Psoas muscle (tissue), 8 donors: ENCODE data around the gene CACNA1E. TPM values are rescaled to one million over a fixed set of nuclear protein-coding genes. Genes with fewer than 3 reads are reported as not detected.

Experiments used
- ATAC-seq, 4 donors: fragments of 200-7000 bp; cut with Tn5 transposase; one replicate each; pipeline ENCODE4 v1.9.1; 2020; ENCODE audit warnings: moderate library complexity in 3 of 4, mild to moderate bottlenecking in 2 of 4
- DNase-seq, 2 donors: peaks; one replicate each; pipeline ENCODE4 v3.0.0-alpha.2; 2020
- H3K27ac ChIP-seq: fragments of 200-600 bp; one replicate; pipeline ENCODE4 v1.8.0; 2022
- H3K27me3 ChIP-seq, 3 donors: fragments of 200-600 bp in 1 of 3; one replicate each; pipeline versions ENCODE4 v1.6.1 to v1.8.0; 2013 to 2022; ENCODE audit warnings: low read length in 2 of 3, mild to moderate bottlenecking in 2 of 3, moderate library complexity in 1 of 3; ENCODE audit not compliant: insufficient read depth in 3 of 3
- H3K36me3 ChIP-seq, 2 donors: fragments of 200-600 bp in 1 of 2; one replicate each; pipeline versions ENCODE4 v1.6.1 to v1.8.0; 2013 to 2022; ENCODE audit warnings: low read depth in 1 of 2, mild to moderate bottlenecking in 1 of 2, moderate library complexity in 1 of 2; ENCODE audit not compliant: insufficient read depth in 1 of 2
- H3K4me1 ChIP-seq: fragments of 200-600 bp; one replicate; pipeline ENCODE4 v1.8.0; 2022
- H3K4me3 ChIP-seq: fragments of 200-600 bp; one replicate; pipeline ENCODE4 v1.8.0; 2022; ENCODE audit warnings: mild to moderate bottlenecking
- H3K9me3 ChIP-seq: fragments of 200-600 bp; one replicate; pipeline ENCODE4 v1.8.0; 2022
- CTCF ChIP-seq: fragments of 200-600 bp; IDR thresholded peaks from one replicate; pipeline ENCODE4 v1.8.0; 2022; ENCODE audit warnings: antibody characterized with exemption
- WGBS, 3 donors: extraction: QIAGEN DNeasy Blood & Tissue Kit; methylation state at CpG; one replicate each; pipeline versions ENCODE4 v1.1.6 to v1.1.7; 2013; 5-methylcytosine and 5-hydroxymethylcytosine counted together
- intact Hi-C, 2 donors: fragments of 100-400 bp; cut with DNase I; formaldehyde crosslinking; loops; one replicate each; pipeline versions ENCODE4 v1.11.0 to v1.14.2; 2022
- polyA plus RNA-seq, 3 donors: library from polyadenylated mRNA; stranded (reverse); fragments of 200-250 nt; gene quantifications; one replicate each; pipeline ENCODE4 v1.2.3, GENCODE V29; 2013
- total RNA-seq, 4 donors: library from RNA; stranded (reverse); fragmentation: NEBNext Ultra II Directional in 2 of 4; extraction: Animal tissue kit (Norgen Biotek cat#: 25700) in 2 of 4; gene quantifications; one replicate each; pipeline versions ENCODE4 v1.2.1 to v1.2.4, GENCODE V29; 2021 to 2023
- donor health status: healthy with polysubstance abuse.
- donor health status: DM: no; HTN: no; CAD: no; lungs with moderate emphysema.
- donor health status: Bipolar disorder and iron deficiency.
- donor health status: healthy.
- donor health status: DM: yes; HTN: yes; CAD: no.
- donor health status: DM: no; HTN: no; CAD: no.
- donor health status: DM: no; HTN: no; CAD: no.
- donor health status: DM: yes; HTN: yes; CAD: no.

The CACNA1E gene
- total and polyA plus RNA-seq, 7 donors: 0.03 to 0.06 (median 0.05) TPM; not detected in 3

- Histone ChIP-seq H3K27me3 (no peaks in the 10 kb centered on the region), H3K27ac (no peak overlapping the region), H3K4me1 (no peaks in the 10 kb centered on the region), H3K9me3 (no peaks in the 10 kb centered on the region), H3K36me3 (no peaks in the 10 kb centered on the region), H3K4me3 (no peak overlapping the region)
- no peak for ATAC-seq
- no peak for TF ChIP-seq CTCF
- no peak for DNase-seq
- intact Hi-C loops: no loop called here
These were observed 41.2 kb upstream of the CACNA1E start for GRCh38 chr1:181442181-181442525.

DNA sequence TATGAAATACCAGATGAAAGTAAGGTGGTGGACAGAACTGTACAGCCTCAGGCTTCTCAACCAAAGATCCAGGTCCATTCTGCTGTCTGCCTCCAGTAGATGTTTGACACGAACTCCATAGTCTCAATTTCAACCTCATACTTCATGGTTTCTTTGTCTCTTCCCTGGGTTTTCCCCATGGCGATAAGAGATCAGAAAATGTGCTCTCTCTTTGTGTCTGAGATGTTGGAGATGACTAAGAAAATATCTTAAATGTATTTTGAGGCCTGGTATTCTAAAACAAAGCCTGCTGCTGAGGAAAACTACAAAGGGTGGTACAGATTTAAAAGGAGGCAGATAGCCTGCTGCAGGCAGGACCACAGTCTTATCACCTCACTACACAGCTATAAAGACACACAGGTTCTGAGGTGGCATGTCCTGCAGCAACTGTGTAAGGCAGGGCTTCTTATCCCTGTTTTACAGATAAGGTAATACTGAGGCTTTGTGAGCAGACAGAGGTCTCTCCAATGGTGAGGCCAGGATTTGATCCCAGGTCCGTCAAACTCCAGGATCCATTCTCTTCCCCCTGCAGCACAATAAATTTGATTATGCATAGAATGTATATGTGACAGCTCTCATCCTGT, 40.0 kb upstream of the CACNA1E start:
- H3K27ac ChIP-seq: no peak overlapping the region
- no peaks in the 10 kb centered on the region for H3K9me3 ChIP-seq
- H3K4me1 ChIP-seq: no peaks in the 10 kb centered on the region
- 78 to 83% (median 78%) methylated on average over 3 of the region's 3 CpGs for WGBS, 3 donors
- DNase-seq: no peak
- ATAC-seq: no peak
- no peaks in the 10 kb centered on the region for H3K27me3 ChIP-seq
- no peak for TF ChIP-seq CTCF
- no peaks in the 10 kb centered on the region for H3K36me3 ChIP-seq
- intact Hi-C loops: no loop called here
- H3K4me3 ChIP-seq: no peak overlapping the region

- no peak for TF ChIP-seq CTCF
These were observed 37.9 kb upstream of the CACNA1E start for GRCh38 chr1:181445436-181445835.

GRCh38 chr1:181448461-181448860, 34.9 kb upstream of the CACNA1E start:
- intact Hi-C loops: no loop called here
- Histone ChIP-seq H3K36me3 (no peaks in the 10 kb centered on the region), H3K27me3 (no peaks in the 10 kb centered on the region), H3K27ac (no peak overlapping the region), H3K9me3 (no peaks in the 10 kb centered on the region), H3K4me1 (no peaks in the 10 kb centered on the region), H3K4me3 (no peak overlapping the region)
- ATAC-seq (no peak), DNase-seq (no peak)
- 65 to 78% (median 73%) methylated on average over 3 of the region's 3 CpGs for whole genome bisulfite sequencing, 3 donors
- TF ChIP-seq CTCF: no peak

More at GRCh38 chr1:181445436-181445835, 37.9 kb upstream of the CACNA1E start:
- H3K27me3 ChIP-seq: no peaks in the 10 kb centered on the region
- no peaks in the 10 kb centered on the region for H3K36me3 ChIP-seq
- DNase-seq: no peak
- no peak overlapping the region for H3K27ac ChIP-seq
- intact Hi-C loops: no loop called here
- no peak for ATAC-seq
- H3K4me3 ChIP-seq: no peak overlapping the region
- no peaks in the 10 kb centered on the region for H3K4me1 ChIP-seq
- H3K9me3 ChIP-seq: no peaks in the 10 kb centered on the region

DNA sequence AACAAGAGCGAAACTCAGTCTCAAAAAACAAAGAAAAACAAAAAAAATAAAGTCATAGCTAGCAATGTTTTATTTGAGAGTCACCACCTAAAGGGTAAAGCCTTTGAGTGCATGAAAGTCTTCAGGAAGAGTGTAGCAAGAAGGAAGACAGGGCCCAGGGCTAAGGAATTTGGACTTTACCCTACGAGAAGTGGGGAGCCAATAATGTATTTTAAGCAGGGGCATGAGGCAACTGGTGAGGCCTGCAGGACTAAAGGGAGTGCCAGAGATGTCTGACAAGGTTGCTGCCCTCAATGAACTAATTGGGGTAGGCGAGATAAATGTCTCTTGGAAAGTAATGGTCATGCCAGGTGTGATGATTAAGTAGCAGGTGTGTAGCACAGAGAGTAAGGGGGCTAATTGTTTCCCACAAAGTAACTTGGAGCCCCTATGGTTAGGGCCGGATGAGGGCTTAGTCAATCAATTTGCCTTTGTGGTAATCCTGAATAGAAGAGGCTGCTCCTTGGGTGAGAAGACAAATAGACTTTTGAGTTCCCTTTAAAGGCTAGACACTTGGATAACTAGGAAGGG, 31.6 kb upstream of the CACNA1E start:
- ATAC-seq (no peak), DNase-seq (no peak)
- Histone ChIP-seq H3K9me3 (no peaks in the 10 kb centered on the region), H3K36me3 (no peaks in the 10 kb centered on the region), H3K27me3 (no peaks in the 10 kb centered on the region), H3K27ac (no peak overlapping the region), H3K4me1 (no peaks in the 10 kb centered on the region), H3K4me3 (no peak overlapping the region)
- intact Hi-C loops: no loop called here
- no peak for TF ChIP-seq CTCF
- 72 to 77% (median 77%) methylated on average over 4 of the region's 4 CpGs for WGBS, 3 donors
